ENCODE measurements around the gene RPL27A. TPM values are rescaled to one million over a fixed set of nuclear protein-coding genes. Genes with fewer than 3 reads are reported as not detected.
"Not testable (repeated sequence)": the region's sequence is repeated elsewhere in the genome, so short reads cannot be mapped to it uniquely, and the experiment has no call there.

Gene RPL27A
- total RNA-seq = 679 TPM
- long read RNA-seq, full-length matches to known transcripts = 181 of 185 reads
- long read RNA-seq, partial matches to known transcripts = 4 of 185 reads
- long read RNA-seq, other reads (novel, unspliced or antisense) = 0 of 185 reads

- DNase-seq (ENCODE audit: missing footprints) (peak; percentile 99), ATAC-seq (peak; percentile 98)
- intact Hi-C loops (cut with DNase I) = loop anchor here (1.0 to 5.0 kb wide), 4 partner anchors 90 to 282 kb away; partner anchors contain the start of genes AKIP1, STK33 and TMEM9B
Observed at GRCh38 chr11:8682303-8683114, at the start of gene RPL27A, which contains the start of gene TRIM66. Gene RPL27A, plus strand, starts transcription at chr11:8682792. Its CDS starts 22 bp downstream, at chr11:8682814. Gene TRIM66, minus strand, starts transcription at chr11:8682665. Its CDS starts 10,391 bp downstream, at chr11:8672274.

DNA sequence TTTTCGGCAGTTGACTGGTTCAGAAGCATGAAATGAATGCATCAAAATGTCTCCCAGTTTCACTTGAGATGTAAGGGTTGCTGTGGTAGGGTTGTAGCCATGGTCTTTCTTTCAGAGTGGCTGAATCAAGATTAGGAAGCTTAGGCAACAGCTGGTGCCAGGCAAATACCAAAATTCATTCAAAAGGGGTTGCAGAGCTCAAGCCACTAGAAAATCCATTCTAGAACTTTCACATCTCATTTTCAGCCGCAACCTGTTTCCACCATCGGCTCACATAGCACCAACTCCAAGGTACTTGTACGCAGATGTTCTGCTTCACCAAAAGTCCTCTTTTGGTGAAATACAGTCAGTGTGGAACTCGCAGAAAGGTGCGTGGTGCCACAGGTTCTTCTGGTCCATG lies 48.1 kb upstream of the RPL27A start:
- DNase-seq (ENCODE audit: missing footprints) = no peak
- intact Hi-C loops (cut with DNase I) = no loop called here
- ATAC-seq = no peak

DNA sequence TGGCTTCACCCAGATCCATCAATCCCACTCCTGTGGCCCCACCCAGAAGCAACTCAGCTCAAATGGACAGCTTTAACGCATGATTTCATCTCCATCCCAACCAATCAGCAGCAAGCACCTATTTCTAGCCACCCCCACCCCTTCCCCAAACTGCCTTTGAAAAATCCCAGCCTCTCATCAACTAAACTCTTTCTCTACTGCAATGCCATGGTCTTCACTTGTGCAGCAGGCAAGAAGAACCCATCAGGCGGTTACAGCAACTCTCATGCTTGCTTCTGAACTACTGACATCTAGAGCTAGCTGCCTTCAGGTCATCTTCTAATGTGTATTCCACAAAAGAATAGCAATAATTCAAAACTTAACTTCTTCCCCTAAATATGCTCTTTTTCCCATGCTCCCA lies 46.5 kb upstream of the RPL27A start:
- DNase-seq (ENCODE audit: missing footprints) = no peak
- ATAC-seq = no peak
- intact Hi-C loops (cut with DNase I) = no loop called here

DNA sequence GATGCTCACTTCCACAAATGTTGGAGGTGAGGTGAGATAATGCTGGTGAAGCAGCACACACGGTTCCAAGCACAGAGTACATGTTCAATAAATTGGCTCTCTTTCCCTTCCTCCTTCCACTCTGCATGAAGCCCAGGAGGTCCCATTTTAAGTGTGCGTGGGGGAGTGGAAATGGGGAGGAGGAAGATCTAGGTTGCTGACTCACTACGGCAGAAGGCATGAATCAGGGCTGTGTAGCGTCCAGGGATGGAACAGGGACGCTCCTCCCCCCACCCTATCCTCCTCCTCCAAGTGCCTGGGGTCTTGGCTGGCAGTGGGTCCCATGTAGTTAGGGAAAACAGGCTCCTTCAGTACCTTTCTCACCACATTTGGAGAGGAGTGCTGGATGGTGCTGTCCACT lies 44.3 kb upstream of the RPL27A start:
- intact Hi-C loops (cut with DNase I) = no loop called here
- no peak for DNase-seq (ENCODE audit: missing footprints)
- ATAC-seq = no peak

DNA sequence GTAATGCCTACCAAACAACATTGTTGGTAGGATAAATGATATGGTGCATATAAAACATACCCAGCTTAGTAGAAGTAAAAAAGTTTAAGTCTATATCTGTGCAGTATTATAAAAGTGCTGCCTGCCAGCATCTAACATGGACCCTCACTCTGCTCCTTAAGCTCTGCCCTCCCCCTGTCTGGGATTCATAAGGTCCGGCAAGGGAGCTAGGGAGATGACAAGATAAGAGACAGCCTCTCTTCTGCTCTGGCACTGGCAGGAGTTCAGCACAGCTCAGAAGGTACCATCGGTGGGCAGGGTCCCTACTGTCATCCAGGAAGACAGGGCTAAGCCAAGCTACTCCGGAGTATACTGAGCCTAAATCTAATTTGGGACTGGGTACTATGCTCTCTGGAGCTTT lies 42.9 kb upstream of the RPL27A start:
- DNase-seq (ENCODE audit: missing footprints) = no peak
- no peak for ATAC-seq
- intact Hi-C loops (cut with DNase I) = no loop called here

GRCh38 chr11:8640267-8640906 lies 42.2 kb upstream of the RPL27A start:
- ATAC-seq (no peak), DNase-seq (ENCODE audit: missing footprints) (no peak)

DNA sequence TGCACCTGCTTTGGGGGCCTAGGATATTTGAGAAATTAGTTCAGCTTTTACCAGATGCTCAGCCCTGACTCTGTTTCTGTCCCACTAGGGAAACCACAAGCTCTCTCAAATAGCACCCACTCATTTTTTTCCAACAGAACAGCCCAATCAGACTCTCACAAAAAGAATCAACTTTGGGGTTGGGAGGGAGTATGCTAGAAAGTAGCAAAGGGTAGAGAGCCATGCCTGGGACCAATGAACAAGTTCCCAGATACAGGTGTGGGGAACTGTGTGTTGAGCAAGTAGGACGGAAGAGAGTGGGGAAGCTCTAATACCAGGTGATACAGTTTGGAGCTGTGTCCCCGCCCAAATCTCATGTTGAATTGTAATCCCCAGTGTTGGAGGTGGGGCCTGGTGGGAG lies 41.3 kb upstream of the RPL27A start:
- intact Hi-C loops (cut with DNase I) = no loop called here
- no peak for ATAC-seq
- no peak for DNase-seq (ENCODE audit: missing footprints)

More at GRCh38 chr11:8640267-8640906, 42.2 kb upstream of the RPL27A start:
- intact Hi-C loops (cut with DNase I) = no loop called here

- intact Hi-C loops (cut with DNase I) = no loop called here
- ATAC-seq (no peak), DNase-seq (ENCODE audit: missing footprints) (no peak)
Observed at GRCh38 chr11:8642196-8642841, 40.3 kb upstream of the RPL27A start.

DNA sequence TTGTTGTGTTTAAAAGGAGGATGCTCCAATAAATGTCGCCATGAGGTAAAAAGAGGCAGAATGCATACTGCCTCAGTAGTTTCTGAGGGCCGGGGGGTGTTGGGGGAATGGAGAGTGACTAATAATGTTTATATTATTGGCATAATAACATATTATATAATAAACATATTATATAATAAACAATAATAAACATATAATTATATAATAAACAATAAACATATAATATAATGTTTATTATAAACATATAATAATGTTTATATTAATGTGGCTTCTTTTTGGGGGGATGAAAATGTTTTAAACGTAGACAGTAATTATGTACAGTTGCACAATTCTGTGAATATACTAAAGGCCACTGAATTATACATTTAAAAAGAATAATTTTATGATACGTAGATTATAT lies 35.7 kb upstream of the RPL27A start:
- intact Hi-C loops (cut with DNase I) = no loop called here
- no peak for ATAC-seq
- DNase-seq (ENCODE audit: missing footprints) = no peak

GRCh38 chr11:8649361-8649760 lies 33.2 kb upstream of the RPL27A start:
- no peak for DNase-seq (ENCODE audit: missing footprints)
- ATAC-seq = no peak
- intact Hi-C loops (cut with DNase I) = no loop called here

DNA sequence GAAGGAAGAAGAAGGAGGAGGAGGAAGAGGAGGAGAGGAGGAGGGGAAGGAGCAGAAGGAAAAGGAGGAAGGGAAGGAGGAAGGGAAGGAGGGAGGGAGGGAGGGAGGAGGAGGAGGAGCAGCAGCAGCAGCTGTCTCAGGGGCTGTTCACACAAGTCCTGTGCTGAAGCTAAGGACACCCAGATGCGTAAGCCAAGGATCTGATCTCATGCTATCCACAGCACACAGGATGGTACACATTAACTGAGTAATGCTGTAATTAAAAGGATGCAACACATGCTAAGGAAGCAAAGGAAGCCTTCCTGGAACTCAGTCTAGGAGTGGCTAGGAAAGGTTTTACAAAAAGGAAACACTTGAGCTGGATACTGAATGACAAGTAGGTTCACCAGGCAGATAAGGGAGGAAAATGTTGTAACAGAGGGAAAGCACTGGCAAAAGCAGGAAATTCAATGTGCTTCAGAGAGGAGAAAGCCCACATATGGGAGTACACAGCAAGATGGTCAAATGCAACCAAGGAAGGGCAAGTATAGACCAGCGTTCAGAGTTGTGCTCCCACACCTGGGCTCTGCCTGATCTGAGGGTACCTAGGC lies 32.1 kb upstream of the RPL27A start:
- DNase-seq (ENCODE audit: missing footprints) (no peak), ATAC-seq (no peak)
- intact Hi-C loops (cut with DNase I) = no loop called here

DNA sequence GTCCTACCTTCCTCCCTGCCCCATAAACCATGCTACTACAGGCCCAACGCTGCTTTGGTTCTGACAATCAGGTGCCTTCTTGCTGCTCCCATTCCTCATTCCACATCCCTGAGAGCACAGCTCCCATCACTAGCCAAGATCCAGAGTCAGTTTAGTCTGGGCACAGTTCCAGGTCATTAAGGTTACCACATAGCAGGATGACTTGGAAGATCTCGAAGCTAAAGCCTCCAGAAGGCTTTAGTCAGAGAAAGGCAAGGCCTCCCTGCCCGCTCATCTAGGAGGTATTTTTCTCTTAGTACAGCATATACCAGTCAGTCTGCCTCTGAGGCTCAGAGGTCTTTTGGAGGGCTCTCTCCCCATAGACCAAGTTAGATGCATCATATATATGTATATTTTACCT lies 30.5 kb upstream of the RPL27A start:
- intact Hi-C loops (cut with DNase I) = no loop called here
- DNase-seq (ENCODE audit: missing footprints) = no peak
- ATAC-seq = no peak

DNA sequence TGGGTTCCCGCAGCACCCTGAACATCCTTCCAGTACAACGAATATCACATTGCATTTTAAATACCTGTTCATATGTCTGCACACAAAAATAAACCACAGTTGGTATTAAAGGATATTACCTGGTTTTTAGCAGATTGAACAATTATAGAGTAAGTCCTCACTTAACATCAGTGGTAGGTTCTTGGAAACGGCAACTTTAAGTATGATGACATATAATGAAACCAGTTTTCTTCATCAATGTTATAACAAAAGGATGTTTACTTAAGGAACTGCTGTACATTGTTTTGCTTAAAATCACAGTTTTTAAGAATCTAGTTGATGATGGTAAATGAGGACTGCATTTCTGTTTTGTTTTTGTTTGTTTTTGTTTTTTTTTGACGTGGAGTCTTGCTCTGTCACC lies 28.1 kb upstream of the RPL27A start:
- DNase-seq (ENCODE audit: missing footprints) (no peak), ATAC-seq (no peak)
- intact Hi-C loops (cut with DNase I) = no loop called here

GRCh38 chr11:8656291-8656690 lies 26.3 kb upstream of the RPL27A start:
- intact Hi-C loops (cut with DNase I) = no loop called here
- ATAC-seq = no peak
- DNase-seq (ENCODE audit: missing footprints) = no peak

DNA sequence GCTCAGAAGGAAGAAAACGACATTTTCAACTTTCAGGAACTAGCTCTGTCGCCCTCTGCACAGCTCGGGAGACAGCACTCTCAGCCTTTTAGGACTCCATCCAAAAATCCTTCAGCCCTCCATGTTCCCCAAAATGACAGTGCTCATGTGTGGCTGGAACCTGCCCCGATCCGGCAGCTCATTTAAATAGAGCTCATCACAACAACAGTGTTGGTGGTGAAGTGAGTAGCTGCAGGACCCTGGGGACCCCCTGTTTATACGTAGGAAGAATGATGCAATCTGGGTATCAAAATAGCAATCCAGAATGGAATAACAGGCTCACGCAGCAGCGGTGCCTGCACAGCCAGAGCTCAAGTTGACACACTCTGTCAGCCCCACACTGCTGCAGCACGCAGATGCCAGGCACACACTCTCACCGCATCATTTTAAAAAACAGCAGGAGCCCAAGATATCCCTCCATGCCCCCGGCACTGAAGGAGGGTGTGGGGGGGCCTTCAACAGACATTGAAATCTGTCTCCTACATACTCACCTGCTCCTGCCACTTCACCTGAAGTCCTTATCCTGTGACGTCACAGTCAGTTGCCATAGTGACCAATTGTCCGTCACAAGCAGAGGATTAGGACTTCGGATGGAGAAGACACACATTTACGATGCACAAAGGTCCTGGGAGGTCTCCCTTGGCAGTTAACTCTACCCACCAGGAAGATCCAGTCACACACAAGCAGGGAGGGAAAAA lies 24.1 kb upstream of the RPL27A start:
- intact Hi-C loops (cut with DNase I) = no loop called here
- DNase-seq (ENCODE audit: missing footprints) = no peak
- peak; percentile 75 for ATAC-seq

DNA sequence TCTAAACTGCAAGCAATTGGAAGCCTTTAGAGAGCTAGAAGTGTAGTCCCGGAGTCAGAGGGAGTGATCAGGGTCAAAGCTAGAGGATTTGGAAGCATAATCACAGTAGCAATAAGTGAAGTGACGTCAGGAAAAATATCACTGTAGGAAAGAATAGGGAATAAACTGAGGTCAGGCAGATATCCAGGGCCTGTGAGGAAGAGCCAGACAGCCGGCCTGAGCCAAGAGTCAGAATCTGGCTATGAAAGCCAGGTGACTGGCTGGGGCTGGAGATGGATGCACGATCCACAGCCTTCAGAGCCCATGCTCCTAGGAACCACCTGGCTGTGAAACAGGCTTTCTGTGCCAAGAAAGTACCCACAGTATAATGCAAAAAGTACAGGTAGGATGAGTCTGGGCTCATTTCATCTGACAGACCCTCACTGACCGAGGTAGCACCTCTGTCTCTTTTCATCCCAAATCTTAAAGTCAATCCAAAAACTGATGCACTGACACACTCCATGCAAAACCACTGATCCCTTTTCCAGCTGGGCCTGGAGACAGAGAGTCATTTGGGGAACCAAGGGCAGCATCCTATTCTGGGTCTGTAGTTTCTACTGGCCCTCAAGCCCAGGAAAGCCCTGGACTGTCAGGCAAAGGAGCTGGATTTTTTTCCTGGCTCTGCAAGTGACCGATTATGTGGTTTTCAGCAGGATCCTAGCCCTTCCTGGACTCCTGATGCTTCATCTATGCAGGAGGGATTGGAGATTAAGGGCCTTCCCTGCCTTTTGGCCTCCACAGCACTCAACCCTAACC lies 21.4 kb upstream of the RPL27A start:
- DNase-seq (ENCODE audit: missing footprints) = no peak
- no peak for ATAC-seq
- intact Hi-C loops (cut with DNase I) = no loop called here

DNA sequence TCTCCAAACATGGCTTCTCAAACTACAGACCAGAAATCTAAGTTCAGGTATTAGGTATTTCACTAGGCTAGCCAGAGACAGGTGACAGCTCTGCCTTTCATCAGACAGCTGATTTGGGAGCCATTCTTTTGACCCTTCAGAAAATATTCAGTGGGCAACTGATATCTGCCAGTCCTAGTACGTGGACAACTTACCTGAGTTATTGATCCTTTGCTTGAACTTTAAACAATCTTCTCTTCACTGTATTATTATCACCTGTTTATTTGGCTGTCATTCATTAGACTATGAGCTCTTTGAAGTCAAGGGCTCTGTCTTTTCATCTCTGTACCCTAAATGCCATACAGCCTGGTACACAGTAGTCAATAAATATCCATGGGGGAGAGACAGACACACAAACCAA lies 17.4 kb upstream of the RPL27A start:
- intact Hi-C loops (cut with DNase I) = no loop called here
- DNase-seq (ENCODE audit: missing footprints) (no peak), ATAC-seq (no peak)

DNA sequence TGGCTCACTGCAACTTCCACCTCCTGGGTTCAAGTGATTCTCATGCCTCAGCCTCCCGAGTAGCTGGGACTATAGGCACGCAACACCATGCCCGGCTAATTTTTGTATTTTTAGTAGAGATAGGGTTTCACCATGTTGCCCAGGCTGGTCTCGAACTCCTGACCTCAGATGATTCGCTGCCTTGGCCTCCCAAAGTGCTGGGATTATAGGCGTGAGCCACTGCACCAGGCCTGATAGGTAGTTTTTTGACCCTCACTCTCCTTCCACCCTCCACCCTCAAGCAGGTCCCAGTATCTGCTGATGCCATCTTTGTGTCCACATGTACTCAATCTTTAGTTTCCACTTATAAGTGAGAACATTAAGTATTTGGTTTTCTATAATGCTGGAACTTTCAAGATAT lies 12.5 kb upstream of the RPL27A start:
- DNase-seq (ENCODE audit: missing footprints); ATAC-seq; intact Hi-C loops (cut with DNase I): not testable (repeated sequence)

Measured in Right ventricle myocardium inferior (tissue), 1 donor.